Activated T-cell treated with anti-CD3 and anti-CD28 coated beads, Interleukin-2, amount 50 U/mL, for 48 hours (primary cell): Measurements from ENCODE around the gene AOPEP.
A peak's percentile ranks its signal among the peaks of the same experiment; 100 is the strongest.

Experiments
- DNase-seq, 2 experiments: peaks; one replicate each; pipeline ENCODE4 v3.0.0-alpha.2; 2020

AOPEP gene

DNA sequence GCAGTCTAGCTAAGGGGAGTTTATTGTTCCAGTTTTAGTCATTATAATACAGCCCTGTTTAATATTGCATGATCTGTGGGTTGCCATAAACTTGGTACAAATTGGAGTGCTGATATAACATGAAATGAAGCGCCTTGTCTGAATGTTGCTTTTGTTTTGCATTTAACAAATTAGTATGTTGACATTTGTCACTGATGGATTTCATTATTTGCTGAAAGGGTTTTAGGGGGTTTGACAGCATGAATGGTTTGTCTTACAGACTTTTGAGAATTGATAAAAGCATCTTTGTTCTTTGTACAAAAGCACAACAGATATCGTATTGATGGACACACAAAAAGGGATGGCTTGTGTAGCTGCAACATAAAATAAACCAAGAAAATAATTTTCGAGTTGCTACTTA lies 178.3 kb downstream of the AOPEP start:
- no peak for DNase-seq

DNA sequence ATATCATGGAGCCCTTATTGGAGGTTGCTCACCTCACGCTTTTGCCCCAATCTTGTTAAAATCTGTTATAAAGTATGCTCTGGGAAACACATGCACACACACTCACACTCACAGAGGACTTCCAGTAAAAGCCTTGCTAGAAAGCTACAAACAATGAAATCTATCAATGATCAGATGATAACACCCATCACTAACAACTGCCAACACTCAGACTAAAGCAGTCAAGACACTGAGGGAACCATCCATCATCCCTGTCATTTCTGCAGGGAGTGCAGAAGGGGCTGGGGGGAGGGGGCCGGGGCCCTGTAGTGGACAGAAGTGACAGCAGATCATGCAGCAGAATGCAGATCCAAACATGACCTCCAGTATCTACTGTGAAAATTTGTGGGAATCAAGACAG lies 179.1 kb downstream of the AOPEP start:
- DNase-seq, result no peak

DNA sequence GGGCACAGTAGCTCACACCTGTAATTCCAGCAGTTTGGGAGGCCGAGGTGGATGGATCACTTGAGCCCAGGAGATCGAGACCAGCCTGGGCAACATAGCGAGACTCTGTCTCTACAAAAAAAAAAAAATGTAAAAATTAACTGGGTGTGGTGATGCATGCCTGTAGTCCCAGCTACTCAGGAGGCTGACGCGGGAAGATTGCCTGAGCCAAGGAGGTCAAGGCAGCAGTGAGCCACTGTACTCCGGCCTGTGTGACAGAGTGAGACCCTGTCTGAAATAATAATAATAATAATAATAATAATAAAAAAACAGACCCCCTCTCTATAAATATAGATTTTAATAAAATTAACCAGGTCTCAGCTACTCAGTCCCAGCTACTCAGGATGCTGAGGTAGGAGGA lies 179.7 kb downstream of the AOPEP start:
- DNase-seq, result no peak

DNA sequence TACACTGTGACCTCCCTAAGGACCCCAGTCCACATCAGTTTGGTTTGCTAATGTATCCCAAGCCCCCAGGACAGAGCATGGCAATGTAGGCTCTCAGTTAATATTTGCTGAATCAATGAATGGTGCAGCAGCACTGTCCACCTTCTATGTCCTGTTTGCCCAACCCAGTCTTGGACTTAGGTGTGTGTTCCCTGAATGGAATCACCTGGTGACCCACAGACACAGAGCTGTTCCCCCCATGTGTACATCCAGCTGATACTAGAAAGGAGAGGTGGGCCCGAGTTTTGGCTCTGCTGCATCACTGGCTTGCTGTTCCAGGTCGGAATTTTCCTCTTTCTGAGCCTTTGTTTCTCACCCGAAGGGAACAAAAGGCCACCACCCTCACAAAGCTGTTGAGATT lies 180.2 kb downstream of the AOPEP start:
- no peak for DNase-seq

DNA sequence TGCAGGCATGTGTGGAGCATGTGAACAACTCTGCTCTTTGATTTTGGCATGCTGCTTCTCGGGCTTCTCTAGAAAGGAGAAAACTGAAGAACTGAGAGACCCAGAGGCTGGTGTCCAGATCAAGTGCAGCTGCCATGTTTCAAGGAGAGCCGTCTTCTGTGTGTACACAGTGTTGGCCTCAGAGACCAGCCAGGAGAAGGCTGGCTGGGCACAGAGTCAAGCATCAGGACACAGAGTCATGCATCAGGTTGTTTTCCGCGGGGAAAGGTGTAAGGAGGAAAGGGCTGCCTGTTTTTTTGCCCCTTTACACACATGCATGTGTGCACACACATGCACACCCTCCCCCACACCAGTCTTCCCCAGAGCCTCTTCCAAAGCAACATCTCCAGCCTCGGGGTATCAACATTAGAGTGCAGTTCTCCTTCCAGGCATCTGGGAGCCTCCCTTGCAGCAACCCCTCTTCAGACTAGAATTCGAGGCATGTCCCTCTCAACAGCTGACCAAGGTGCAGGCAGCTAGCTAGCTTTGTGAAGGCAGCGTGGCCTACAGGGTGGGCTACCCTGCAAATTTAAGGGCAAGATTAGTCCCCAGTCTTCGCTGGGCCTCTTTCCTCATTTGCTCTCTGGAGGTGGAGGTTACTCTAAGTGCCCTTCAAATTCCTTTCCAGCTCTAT lies 180.9 kb downstream of the AOPEP start:
- no peak for DNase-seq

DNA sequence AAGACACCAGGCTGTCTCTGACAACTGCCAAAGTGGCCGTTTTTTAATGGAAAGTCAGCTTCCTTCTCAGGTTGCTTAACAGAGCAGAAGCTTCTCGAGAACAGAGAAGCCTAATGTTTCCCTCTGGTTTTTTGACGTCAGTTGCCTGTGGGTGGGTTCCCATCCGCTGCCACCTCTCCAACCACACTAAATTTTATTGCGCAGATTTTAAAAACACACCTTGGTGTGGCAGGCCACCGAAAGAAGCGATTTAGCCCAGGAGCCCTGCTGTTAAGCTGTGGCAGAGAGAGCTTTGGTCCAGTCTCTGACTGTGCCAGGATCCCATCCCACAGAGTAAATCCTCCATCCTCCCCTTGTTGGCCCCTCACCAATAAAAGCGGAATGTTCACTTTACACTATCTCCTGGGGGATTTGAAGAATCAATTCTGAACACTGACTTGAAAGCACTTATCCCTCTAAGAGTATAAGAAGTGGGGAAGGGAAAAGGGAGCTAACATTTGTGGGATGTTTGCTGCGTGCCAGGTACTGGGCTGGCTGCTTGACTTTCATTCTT lies 181.6 kb downstream of the AOPEP start:
- DNase-seq, result no peak

DNA sequence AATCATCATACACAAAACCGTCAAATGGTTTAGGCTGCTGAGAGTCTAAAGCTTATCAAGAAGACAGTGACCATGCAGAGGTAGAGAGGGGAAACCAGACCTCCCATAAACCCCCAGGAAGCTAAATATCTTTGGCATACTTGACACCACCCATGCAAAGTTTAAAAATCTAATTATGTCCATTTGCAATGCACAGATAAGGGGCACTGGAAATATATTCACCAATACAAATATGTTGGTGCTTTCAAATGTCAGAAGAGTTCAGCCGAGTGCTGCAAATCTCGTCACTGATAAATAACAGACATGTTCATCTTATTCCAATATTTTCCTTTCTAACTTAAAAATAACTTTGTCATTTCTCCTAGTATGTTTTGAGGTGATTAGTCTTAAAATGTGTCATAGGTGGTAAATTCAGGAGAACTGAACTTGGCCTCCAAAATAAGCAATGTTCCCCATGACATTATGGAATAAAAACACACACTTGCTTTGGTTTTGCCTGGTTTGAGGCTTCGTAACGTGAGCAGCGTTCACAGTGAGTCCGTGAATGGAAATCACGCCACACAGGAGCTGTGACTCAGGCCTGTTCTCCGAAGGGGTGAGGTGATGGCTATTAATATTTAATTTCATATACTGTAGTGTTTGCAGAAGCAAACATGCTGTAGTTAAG lies 182.2 kb downstream of the AOPEP start:
- no peak for DNase-seq

DNA sequence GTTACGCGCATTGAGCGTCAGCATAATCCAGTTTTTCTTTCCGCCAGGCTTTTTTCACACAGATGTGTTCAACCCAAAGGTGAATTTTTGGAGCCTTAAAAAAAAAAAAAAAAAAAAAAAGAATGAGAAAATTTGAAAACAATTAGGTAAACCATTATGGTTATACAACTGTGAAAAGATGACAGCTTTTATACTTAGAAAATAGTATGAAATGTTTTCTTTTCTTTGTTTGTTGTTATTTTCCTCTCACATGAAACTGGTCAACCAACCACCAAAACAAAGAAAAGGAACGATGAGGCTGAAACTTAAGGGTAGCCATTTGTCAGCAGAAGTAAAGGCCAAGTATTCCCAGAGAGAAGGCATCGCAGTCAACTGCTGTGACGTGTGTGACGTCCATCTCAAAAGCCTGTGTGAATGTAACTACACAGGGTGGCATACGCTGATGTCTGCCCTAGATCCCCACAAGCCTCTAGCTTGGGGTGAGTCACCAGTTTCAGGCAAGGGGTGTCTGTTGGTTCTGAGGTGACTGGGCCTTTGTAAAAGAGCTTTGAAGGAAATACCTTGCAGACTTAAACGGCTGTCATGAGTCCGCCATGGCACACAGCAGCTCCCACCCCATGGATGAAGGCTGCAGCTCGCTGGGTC lies 182.9 kb downstream of the AOPEP start:
- DNase-seq, result peak; percentile 28 to 29

DNA sequence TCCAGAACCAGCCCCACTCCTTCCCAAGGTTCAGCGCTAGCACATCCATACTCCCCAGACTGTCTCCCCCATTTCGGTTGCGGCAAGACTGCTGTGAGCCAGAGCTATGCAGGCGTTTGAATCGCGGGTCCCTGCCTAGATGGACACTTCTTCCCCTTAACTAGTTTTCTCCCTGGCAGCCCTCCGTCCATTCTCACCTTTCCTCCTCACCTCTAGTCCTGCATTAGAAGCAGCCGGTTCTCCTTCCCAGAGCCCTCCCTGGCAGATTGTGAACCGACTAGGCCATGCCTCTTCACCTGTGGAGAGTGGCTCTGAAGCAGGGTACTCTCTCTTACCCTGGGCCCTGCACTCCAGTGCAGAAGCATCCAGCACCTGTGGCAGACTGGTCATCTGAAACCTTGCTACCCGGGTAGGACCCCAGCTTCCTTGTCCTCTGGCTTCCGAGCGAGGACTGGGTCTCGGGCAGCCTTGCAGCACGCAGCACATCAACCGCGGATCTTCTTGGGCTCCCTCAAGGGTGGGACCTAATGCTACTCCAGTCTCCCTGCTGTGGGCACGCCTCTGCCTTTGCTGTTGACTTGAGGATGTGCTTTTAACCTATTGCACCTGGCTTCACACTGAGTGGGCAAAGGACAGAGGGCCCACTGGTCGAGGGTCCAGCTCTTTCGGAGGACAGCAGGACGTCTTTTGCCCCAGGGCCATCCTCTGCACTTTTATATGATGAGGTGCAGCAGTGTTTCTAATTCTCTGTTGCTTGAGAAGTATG lies 183.6 kb downstream of the AOPEP start:
- no peak for DNase-seq

DNA sequence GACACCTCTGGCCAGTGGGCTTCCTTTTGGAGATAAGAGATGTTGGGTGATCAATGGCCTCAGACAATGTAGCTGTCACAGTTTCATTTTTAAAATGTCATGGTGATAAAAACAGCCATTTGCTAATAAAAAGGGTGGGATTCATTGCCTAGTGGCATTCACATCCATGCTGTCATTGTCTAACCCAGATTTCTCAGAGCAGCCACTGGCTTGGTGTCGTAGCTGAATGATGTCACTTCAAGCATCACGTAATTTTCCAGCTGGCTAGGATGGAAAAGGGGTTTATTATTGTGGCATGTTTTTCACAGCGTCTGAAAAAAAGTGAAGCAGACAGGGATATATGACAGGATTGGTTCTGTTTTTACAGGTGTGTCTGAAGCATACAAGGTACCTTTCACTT lies 184.7 kb downstream of the AOPEP start:
- DNase-seq, result no peak

DNA sequence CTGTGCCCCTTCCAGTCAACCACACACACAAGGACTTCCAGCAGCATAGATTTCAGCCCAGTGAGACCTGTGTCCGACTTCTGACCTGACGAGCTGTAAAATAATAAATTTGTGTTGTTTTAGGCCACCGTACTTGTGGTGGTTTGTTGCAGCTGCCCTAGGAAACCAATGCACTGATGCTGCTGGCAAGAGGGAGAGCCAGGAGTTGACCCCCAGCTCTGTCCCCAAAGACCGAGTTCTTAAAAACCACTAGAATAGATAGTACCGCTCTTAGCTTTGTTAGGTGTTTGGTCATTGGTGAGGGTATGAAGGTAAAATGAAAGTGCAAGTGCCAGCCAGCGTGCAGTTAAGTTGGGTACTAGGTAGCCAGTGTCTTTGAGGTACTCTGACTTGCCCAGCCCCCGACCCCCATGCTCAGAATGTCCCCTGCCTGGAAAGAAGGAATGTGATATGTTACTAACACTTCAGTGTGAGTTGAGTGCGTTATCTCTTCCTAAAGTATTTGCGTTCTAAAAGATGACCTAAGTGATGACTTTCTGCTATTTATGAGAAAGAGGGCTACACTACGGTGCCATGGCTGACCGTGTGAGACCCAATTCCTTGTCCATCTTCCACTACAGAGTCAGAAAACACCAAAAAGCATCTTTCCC lies 185.6 kb downstream of the AOPEP start:
- DNase-seq, result peak in 1 of 2 experiments; percentile 1

DNA sequence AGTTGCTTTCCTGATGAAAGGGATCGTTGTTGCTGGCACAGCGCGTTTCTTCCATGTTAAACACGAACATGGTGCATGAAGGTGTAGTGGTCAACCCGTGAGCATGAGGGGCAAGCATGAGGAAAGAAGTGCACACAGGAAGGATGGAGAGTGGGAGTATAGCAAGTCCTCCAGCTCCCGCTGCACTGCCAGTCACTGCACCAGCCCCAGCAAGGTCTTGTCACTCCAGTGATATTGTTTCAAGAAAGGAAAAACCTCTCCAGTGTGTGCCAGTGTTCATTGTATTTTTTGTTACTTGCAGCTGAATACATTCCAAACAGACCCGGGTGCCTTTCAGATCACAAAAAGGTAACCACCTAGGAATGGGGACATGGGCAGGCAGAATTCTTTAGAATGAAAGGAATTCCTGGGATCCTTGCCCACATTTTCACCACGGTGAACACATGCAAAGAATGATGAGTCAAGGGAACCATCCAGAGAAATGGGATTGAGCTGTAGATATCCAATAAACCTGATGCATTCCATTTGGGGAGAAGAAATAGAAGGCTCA lies 186.3 kb downstream of the AOPEP start:
- peak in 1 of 2 experiments; percentile 2 for DNase-seq

DNA sequence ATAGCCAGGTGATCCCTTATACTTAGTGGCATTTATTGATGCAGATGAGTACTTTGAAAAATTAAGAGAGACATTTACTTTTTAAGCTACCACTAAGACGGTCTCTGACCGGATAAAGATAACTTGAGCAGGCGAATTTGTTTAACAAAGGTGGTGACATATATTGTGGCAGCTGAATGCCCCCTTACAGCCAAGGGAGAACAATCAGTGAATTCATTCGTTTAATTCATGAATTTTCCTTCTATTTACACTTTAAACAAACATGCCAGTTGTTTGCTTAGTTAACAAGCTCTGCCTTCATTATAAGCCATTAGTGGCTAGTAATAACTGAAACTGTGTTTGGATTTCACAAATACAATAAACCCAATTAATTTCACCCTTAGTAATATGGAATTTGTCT lies 187.1 kb downstream of the AOPEP start:
- DNase-seq, result no peak

DNA sequence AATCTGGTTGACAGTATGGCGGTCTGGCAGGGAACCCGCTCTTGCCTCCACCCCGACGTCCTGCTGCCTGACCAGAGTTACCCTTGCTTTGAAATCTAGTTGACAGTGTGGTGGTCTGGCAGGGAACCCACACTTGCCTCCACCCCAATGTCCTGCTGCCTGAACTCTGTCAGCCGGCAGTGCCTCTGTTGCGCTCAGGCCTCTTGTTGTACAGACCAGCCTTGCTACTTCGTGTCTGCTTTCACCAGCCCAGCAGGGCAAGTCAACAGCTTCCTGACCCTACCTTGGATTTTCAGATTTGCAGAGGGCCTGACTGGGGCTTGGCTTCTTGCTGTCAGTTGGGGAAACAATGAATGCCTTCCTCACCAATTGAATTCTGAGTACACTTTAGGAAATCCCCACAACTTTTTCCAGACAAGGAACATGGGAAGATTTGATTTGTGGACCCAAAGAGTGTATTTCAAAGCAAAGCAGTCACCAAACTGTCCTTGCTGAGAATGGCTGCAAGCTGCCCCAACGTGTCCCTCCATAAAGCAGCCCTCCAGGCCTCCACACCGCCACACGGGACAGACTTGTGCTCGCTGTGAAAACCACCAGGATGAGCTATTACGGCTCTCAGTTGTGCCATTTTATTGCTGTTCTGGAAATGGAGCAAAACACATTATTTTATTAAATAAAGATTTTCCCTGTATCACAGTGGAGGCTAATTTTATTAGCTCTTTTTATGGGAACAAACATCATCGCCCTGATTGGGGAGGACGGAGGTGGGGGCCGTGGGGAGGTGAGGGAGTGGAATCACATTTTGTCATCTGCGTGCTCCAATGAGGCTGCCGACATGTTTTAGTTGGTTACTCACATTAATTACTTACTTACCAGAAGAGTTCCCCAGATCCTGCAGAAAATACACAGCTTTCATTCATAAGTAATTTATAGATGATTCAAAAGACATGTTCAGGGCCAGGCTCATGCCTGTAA lies 189.3 kb downstream of the AOPEP start:
- DNase-seq, result no peak

DNA sequence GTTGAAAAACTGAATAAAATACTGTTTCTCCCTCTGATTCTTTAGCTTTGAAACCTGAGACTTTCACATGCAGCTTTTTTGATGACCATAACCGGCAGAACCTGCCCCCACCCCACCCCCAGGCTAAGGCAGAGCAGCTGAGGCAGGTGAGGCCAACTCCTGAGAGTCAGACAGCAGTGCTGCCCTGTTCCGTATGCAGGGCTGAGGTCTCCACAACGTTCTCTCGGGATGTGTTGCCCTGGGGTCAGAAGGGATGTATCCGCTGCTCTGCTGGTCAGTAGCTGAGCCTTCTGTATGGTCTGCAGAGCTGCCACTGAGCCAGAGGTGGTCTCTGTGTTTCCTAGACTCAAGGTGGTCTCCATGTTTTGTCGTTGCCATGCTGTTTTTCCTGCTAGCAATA lies 190.5 kb downstream of the AOPEP start:
- DNase-seq, result no peak

DNA sequence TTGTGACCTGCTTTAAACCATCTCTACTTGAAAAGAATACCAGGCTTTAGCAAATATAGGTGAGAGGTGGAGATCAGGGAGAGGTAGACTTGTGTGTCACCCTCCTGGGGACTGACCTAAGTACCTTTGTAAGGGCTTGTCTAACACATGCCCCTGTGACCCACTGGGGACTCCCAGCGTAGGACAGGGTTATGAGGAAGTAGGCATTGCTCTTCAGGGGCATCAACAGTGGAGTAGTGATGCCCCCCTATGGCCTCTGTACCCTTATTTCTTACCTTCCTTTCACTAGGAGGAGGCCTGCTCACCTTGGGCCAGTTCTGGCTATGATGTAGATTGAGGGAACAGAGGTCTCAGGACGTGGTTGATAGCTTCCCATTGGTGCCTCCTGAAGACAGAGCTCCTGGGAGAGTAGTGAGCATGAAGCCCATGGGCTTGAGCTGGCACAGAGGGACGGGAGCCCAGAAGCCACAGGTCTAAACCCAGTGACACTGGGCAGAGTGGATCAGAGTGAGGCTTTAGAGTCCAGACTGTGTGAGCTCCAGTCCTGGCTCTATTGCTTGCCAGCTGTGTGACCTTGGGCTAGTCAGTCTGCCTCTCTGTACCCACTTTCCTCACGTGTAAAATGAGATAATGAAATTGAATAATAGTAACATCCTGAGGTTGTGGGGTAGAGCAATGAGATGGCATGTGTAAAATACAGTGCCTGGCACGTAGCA lies 191.7 kb downstream of the AOPEP start:
- peak in 1 of 2 experiments; percentile 9 for DNase-seq

DNA sequence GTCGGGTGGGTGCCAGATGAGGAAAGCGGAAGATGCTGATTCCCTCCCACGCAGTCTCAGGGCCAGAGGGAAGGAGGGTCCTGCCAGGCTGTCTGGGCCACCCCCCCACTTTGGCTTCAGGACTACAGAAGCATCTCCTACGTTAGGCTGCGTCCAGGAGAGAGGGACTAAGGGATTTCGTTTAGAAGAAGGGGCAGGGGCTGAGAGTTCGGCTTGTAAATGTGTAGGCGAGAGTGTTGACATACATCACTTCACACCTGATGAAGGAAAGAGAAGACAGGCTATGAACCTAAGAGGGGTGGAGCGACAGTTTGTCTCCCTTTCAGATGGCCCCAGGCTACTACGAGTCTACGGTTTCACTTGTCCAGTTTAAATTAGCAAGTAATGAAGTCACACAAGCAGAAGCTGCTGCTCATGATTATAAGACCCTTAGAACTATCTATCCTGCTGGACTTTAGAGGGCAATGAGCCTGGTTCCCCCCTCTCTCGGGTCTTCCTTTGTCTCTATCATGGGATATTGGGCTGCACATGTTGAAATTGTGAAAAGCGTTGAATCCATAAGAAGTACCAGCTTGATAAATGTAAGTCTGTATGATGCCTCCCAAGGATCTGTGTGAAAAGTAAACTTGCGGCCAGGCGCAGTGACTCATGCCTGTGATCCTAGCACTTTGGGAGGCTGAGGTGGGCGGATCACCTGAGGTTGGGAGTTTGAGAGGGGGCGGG lies 193.0 kb downstream of the AOPEP start:
- DNase-seq, result no peak

DNA sequence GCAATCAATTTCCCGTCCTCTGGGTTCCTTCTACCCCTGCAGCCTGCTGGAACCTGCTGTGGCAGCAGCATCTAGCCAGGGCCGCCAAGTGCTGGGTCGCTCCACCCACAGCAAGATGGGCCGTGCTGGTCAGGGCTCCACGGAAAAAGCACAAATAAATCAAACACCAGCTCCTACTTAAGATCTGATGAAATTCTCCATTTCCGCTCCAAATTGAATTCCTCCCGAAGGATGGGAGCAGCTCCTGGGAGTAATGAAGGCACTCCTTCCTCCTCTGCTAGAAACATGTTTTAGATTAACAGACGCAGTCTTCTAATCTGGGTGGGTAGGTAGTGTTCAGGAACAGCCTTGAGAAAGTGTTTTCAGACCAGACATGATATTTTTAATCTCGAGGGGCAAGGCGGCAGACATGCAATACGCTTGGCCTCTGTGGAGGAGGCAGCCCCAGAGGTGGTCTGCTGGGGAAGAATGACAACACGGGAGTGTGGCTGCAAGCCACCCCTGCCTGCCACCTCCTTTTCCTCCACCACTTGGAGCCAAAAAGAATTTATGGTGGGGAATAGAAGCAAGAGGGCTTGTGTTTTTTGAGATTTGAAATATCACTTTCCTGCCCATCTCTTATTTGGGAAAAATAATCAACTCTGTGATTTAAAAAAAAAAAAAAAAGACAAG lies 194.1 kb downstream of the AOPEP start:
- DNase-seq, result no peak

DNA sequence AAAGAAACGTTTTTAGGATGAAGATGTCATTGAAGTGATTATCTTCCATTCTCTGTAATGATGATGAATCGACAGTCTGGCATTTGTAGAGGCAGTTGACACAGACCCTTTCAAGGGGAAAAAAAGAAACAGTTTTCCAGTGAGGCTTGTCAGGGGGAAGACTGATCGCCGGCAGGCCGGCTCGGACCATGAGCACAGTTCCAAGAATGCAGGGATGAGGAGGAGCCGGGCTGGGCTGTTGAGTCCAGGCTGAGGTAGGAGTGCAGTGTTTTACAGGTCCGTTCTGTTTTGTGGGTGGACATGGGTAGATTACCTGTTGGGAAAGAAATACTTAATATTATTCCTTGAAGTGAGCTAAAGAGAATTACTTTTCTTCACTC lies 194.6 kb downstream of the AOPEP start:
- no peak for DNase-seq
